Common myeloid progenitor, CD34-positive (primary cell): Measurements from ENCODE around the gene HYAL1.
A peak's percentile ranks its signal among the peaks of the same experiment; 100 is the strongest.

Experiments used
- CTCF ChIA-PET: fragments of 350-600 bp; sonication (Branson Sonifier 250); formaldehyde crosslinking; loops from one replicate; lab custom pipeline; 2021; ENCODE audit warnings: antibody characterized with exemption; lab: Charles Lee
- POLR2A ChIA-PET: fragments of 350-600 bp; sonication (Branson Sonifier 250); formaldehyde crosslinking; loops from one replicate; lab custom pipeline; 2021; ENCODE audit warnings: antibody characterized with exemption; lab: Charles Lee
- DNase-seq, 3 donors: peaks; one replicate each; pipeline versions ENCODE4 v3.0.0 to v3.0.0-alpha.2; 2013
- H3K27ac ChIP-seq, 2 experiments: 1 replicate in 1 of 2; 2 replicates in 1 of 2; pipeline ENCODE4 v1.7.0; 2013; ENCODE audit warnings: inconsistent platforms in 2 of 2, low read length in 2 of 2, mild to moderate bottlenecking in 2 of 2, low read depth in 1 of 2, moderate library complexity in 1 of 2; ENCODE audit not compliant: severe bottlenecking in 2 of 2, insufficient read depth in 1 of 2, poor library complexity in 1 of 2
- H3K27me3 ChIP-seq, 5 experiments: replicated peaks in 2 of 5; 1 replicate in 3 of 5; 2 replicates in 2 of 5; pipeline versions ENCODE4 v1.6.1 to v1.7.0; 2013; ENCODE audit warnings: low read length in 4 of 5, mild to moderate bottlenecking in 2 of 5, moderate library complexity in 2 of 5, inconsistent platforms in 1 of 5; ENCODE audit not compliant: insufficient read depth in 5 of 5, control insufficient read depth in 4 of 5
- H3K36me3 ChIP-seq, 4 experiments: 1 replicate in 2 of 4; 2 replicates in 2 of 4; pipeline versions ENCODE4 v1.6.1 to v1.7.0; 2013; ENCODE audit warnings: low read length in 3 of 4, control low read depth in 1 of 4, mild to moderate bottlenecking in 1 of 4; ENCODE audit not compliant: control insufficient read depth in 4 of 4, insufficient read depth in 4 of 4
- H3K4me1 ChIP-seq, 4 experiments: 1 replicate in 3 of 4; 2 replicates in 1 of 4; pipeline versions ENCODE4 v1.6.1 to v1.7.1; 2013; ENCODE audit warnings: low read length in 3 of 4, mild to moderate bottlenecking in 3 of 4, control low read depth in 1 of 4, inconsistent platforms in 1 of 4, moderate library complexity in 1 of 4; ENCODE audit not compliant: control insufficient read depth in 4 of 4, insufficient read depth in 4 of 4; ENCODE audit errors: control extremely low read depth in 1 of 4
- H3K4me3 ChIP-seq, 7 experiments: 1 replicate in 4 of 7; 2 replicates in 3 of 7; pipeline versions ENCODE4 v1.5.1 to v1.7.0; 2013; ENCODE audit warnings: mild to moderate bottlenecking in 7 of 7, low read length in 6 of 7, moderate library complexity in 6 of 7, inconsistent platforms in 2 of 7, low read depth in 2 of 7, control low read depth in 1 of 7; ENCODE audit not compliant: insufficient read depth in 4 of 7, control insufficient read depth in 1 of 7; ENCODE audit errors: extremely low read depth in 1 of 7
- H3K9me3 ChIP-seq, 5 experiments: 1 replicate in 4 of 5; 2 replicates in 1 of 5; pipeline versions ENCODE4 v1.6.1 to v1.7.1; 2013; ENCODE audit warnings: low read length in 4 of 5, mild to moderate bottlenecking in 2 of 5, inconsistent platforms in 1 of 5, low read depth in 1 of 5, moderate library complexity in 1 of 5; ENCODE audit not compliant: control insufficient read depth in 4 of 5, insufficient read depth in 2 of 5; ENCODE audit errors: control extremely low read depth in 1 of 5
- WGBS: methylation state at CpG from one replicate; pipeline ENCODE4 v1.1.5; 2013; ENCODE audit not compliant: insufficient coverage; 5-methylcytosine and 5-hydroxymethylcytosine counted together

HYAL1 gene

DNA sequence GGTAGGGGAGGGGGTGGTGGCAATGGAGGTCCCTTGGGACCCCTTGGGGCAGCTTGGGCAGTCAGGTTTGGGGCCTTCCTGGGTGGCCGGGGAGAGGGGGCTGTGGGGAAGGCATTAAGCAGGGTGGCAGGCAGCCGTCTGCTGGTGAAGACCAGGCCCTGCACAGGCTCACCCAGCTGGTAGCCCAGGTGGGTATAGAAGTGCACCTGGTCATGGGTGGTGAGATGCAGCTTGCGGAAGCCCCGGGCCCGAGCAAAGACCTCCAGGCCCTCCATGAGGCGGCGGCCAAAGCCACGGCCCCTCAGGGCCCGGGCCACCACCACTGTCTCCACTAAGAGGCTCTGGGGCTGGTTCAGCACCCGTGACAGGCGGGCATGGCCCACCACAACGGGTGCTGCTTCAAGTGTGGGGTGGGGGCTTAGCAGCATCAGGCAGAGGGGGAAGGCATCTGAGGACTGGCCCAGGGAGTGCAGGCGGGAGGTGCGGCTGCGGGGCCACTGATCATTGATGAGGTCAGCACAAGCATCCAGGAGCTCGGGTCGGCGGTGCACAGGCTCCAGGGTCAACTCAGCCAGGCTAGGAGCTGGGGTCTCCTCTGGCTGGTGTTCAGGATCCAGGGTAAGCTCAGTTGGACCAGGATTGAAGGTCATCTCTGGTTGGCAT lies 6.5 kb downstream of the HYAL1 start:
- no peaks in the 10 kb centered on the region for H3K27me3 ChIP-seq
- peaks cover 0 to 22% (median 9%) of the 10 kb centered on the region in 4 experiments for H3K36me3 ChIP-seq
- no peaks in the 10 kb centered on the region for H3K9me3 ChIP-seq
- no peak for DNase-seq
- peaks cover 7 to 40% (median 39%) of the 10 kb centered on the region in 4 experiments for H3K4me1 ChIP-seq
- POLR2A ChIA-PET, result interaction anchor here (0.7 kb wide), 1 partner anchor 92 kb away, joined by 3 read pairs; no protein-coding TSS in a partner anchor
- H3K27ac ChIP-seq, result no peak overlapping the region
- WGBS, result 99% methylated on average over 17 of the region's 18 CpGs
- no peak overlapping the region for H3K4me3 ChIP-seq
- CTCF ChIA-PET, result interaction anchor here (0.6 to 5.5 kb wide), 8 partner anchors 8 to 72 kb away, joined by 3 to 46 read pairs (median 4); partner anchors contain the start of gene HYAL2

GRCh38 chr3:50295553-50296431 lies 7.6 kb downstream of the HYAL1 start:
- no peak overlapping the region for H3K4me3 ChIP-seq
- ChIA-PET POLR2A (interaction anchor here (0.6 kb wide), 1 partner anchor 44 kb away, joined by 4 read pairs; no protein-coding TSS in a partner anchor), CTCF (interaction anchor here (0.9 to 5.5 kb wide), 3 partner anchors 21 to 28 kb away, joined by 4 to 46 read pairs (median 26); partner anchors contain the start of gene HYAL2)
- 100% methylated on average over 6 of the region's 8 CpGs for WGBS
- H3K27ac ChIP-seq, result no peak overlapping the region
- H3K4me1 ChIP-seq, result peaks cover 10 to 51% (median 49%) of the 10 kb centered on the region in 4 experiments
- H3K9me3 ChIP-seq, result no peaks in the 10 kb centered on the region
- no peaks in the 10 kb centered on the region for H3K27me3 ChIP-seq
- H3K36me3 ChIP-seq, result peaks cover 0 to 22% (median 9%) of the 10 kb centered on the region in 4 experiments
- no peak for DNase-seq

- POLR2A ChIA-PET, result interaction anchor here (0.6 kb wide), 2 partner anchors 45 to 53 kb away, joined by 3 to 4 read pairs; no protein-coding TSS in a partner anchor
- DNase-seq, result no peak
- H3K4me3 ChIP-seq, result no peak overlapping the region
- CTCF ChIA-PET, result interaction anchor here (0.5 to 5.5 kb wide), 5 partner anchors 15 to 51 kb away, joined by 3 to 26 read pairs (median 4); no protein-coding TSS in a partner anchor
- H3K27ac ChIP-seq, result no peak overlapping the region
- H3K36me3 ChIP-seq, result peaks cover 0 to 32% (median 12%) of the 10 kb centered on the region in 4 experiments
- no peaks in the 10 kb centered on the region for H3K27me3 ChIP-seq
- H3K4me1 ChIP-seq, result peaks cover 5 to 47% (median 43%) of the 10 kb centered on the region in 4 experiments
- WGBS, result 100% methylated on average over 16 of the region's 22 CpGs
- no peaks in the 10 kb centered on the region for H3K9me3 ChIP-seq
Observed at GRCh38 chr3:50294492-50295403, 8.6 kb downstream of the HYAL1 start.

GRCh38 chr3:50294089-50294488 lies 9.3 kb downstream of the HYAL1 start:
- POLR2A ChIA-PET, result no interaction called here
- Histone ChIP-seq H3K4me1 (peaks cover 5 to 44% (median 40%) of the 10 kb centered on the region in 4 experiments), H3K4me3 (no peak overlapping the region), H3K36me3 (peaks cover 0 to 38% (median 18%) of the 10 kb centered on the region in 4 experiments), H3K27me3 (no peaks in the 10 kb centered on the region), H3K9me3 (no peaks in the 10 kb centered on the region), H3K27ac (no peak overlapping the region)
- 100% methylated on average over 2 of the region's 4 CpGs for WGBS
- CTCF ChIA-PET, result interaction anchor here (0.7 to 1.1 kb wide), 2 partner anchors 15 to 25 kb away, joined by 3 read pairs; no protein-coding TSS in a partner anchor
- no peak for DNase-seq

GRCh38 chr3:50293079-50293801 lies 10.1 kb downstream of the HYAL1 start:
- H3K4me3 ChIP-seq, result peak overlapping the region in 3 of 7 experiments; percentile 84 to 94 (median 92)
- H3K36me3 ChIP-seq, result peaks cover 2 to 47% (median 27%) of the 10 kb centered on the region in 4 experiments
- POLR2A ChIA-PET, result interaction anchor here (0.6 kb wide), 1 partner anchor 28 kb away, joined by 3 read pairs; no protein-coding TSS in a partner anchor
- H3K9me3 ChIP-seq, result no peaks in the 10 kb centered on the region
- H3K4me1 ChIP-seq, result peaks cover 5 to 36% (median 31%) of the 10 kb centered on the region in 4 experiments
- WGBS, result 98% methylated on average over 10 of the region's 12 CpGs
- H3K27me3 ChIP-seq, result no peaks in the 10 kb centered on the region
- no peak for DNase-seq
- H3K27ac ChIP-seq, result peak overlapping the region; percentile 42 to 77
- CTCF ChIA-PET, result interaction anchor here (1.1 kb wide), 1 partner anchor 14 kb away, joined by 3 read pairs; no protein-coding TSS in a partner anchor
